ENCODE results near the gene SLC9A9. TPM values are rescaled to one million over a fixed set of nuclear protein-coding genes. Genes with fewer than 3 reads are reported as not detected.

The SLC9A9 gene
- total and polyA plus RNA-seq, 2 of the 8 experiments (the other 6 are each of a cell fraction or from before 2014, with no cell fraction given): 0.48 to 1.1 TPM

DNA sequence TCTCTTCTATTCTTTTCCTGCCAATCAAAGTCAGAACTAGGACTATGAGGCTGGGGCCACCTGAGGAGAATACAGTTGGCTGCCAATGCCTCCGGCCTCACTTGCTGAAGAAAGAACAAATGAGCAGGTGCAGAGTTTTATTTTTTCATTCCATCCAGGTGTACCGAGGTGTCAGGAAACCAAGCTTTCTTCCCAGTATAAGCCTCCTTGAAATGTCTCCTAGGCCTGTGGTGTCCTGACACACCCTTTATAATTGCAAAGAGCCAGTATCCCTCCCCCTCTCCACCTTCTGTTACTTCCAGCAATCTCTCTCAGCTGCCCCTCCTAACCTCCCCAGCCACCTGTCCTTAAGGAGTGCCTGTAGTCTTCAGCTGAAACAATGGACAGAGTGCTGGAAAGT lies 127.9 kb downstream of the SLC9A9 start (continued):
- TF ChIP-seq CBX5 (IDR thresholded peaks at IDR 0.05; ENCODE audit: low read depth, low read length): no peak
